NCI-H187 treated with DMSO at 0.1 percent for 48 hours (cell line): ENCODE data around the gene GNG12.

Experiments
- DNase-seq: peaks from one replicate; lab custom pipeline; 2025; lab: John Stamatoyannopoulos, UW

Gene GNG12

DNA sequence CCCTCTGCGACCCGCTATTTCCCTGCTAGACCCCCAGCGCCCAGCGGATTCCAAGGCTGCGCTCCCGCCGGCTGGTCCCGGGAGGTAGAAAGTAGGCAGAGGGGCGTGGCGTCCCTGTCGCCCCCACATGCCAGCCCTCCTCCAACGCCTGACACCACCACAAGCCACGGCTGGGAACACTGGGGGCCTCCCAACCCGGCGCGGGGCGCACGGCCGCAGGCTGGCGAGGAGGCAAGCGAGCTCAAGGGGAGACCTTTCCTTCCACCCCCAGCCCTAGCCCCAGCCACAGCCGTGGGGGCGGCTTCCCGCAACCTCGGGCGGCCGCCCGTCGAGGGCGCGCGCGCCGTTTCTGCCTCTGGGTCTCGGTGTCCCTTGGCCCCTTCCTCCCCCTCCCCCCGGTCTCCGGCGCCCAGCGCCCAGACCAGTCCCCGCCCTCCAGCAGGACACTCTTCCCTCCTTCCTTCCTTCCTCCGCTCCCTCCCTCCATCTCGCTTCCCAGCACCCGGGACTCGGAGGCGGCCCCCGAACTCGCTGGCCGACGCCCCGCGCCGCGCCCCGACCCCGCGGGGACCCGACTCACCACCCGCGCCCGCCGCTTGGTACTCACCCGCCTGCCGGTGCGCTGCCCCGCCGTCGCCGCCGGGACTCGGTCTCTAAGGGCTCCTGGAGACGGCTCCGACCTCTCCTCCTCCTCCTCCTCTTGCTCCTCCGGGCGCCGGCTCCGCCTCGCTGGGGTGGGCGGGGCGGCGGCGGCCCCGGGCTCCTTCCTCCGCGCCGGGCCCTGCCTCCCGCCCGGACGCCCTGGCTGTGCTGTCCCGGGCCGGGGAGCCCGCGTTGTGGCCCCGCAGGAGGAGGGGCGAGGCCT lies at the start of gene GNG12:
Gene GNG12 (minus strand): TSS at position 731 of the 865 bp plus-strand sequence. CDS start 125,781 bp downstream, outside the sequence.
- no peak for DNase-seq

DNA sequence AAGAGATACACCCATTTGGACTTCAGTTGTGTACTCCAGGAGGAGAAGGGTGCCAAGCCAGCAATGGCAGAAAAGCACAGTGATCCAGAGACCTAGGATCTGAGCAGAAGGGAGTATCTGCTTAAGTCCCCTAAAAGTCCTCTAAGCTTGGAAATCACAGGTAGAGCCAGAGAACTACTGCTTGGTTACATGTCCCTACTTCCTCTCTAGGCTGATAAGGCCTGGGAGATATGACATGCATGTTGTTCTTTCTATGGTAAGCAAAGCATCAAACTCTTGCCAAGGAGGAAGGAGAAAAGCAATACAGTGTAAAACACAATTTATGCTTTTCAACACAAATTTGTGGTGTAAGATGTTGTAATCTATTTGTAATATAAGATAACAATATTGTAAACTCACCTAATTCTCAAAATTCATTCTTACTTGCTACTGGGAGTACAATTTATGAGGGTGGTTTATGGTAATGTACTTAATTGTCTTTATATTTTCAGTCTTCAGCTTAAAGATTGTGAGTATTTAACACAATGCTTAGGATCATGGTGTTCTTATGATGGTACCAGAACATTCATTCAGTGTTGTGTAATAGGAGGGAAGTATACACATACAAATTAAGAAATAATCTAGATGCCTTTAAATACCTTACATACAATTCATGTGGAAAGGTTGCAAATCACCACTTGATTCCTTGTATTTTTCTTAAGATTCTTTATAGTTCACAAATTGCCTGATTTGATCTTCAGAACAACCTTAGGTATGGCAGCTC lies 49.1 kb upstream of the GNG12 start:
- no peak for DNase-seq

DNA sequence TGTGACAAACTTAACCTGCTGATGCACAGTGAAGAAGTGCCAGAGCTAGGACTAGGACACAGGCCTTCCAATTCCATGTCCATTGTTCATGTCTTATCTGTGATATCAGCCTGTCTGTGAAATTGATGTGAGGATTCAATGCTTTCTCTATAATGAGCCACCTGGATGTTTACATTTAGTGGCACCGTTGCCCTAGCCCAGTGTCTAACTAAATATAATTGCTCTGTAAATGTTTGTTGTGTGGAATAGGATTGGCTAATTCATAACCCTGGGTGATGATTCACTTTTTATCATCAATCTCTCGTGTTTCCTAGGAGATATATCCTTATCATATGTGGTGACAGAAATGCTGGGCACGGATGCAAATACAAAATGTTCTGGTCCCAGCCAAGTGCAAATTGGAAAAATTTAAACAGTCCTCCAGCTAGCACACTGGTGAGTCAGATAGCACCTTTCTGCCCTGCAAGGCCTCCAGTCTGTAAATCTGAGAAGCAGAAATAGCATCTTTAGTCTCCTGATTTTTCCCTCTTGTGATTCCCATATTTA lies 46.9 kb upstream of the GNG12 start:
- DNase-seq, result no peak

DNA sequence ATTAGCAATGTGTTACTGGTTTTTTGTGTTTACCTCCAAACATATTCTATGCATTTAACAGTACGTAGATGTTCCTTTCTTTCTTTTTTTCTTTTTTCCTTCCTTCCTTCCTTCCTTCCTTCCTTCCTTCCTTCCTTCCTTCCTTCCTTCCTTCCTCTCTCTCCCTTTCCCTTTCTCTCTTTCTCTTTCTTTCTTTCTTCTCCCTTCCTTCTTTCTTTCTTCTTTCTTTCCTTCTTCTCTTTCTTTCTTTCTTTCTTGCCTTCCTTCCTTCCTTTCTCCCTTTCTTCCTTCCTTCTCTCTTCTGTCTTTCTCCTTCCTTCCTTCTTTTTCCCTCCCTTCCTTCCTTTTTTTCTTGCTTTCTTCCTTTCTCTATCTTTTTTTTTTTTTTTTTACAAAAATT lies 46.2 kb upstream of the GNG12 start:
- no peak for DNase-seq

DNA sequence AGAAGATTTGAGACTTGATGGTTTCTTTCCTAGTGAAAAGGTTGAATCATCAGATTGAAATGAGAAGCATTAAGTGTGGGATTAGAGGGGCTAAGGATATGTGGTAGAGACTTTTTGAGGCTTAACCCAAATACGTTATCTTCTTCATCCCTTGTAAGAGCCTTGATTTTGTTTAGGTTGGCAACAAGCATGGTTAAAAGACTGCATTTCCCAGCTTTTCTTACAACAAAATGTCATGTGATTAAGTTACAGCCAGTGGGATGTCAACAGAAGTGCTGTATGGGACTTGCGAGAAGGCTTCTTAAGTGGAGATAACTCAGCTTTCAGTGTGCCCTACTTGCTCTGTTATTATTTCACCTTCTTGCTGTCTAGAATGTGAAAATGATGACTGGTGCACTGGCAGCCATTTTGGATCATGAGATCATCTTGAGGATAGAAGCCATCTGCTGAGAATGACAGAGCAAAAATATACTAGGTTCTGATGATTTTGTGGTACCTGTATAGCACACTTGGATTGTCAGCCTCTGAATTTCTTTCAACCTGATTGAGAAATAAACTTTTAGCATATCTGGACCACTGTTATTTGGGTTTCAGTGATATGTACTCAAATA lies 41.3 kb upstream of the GNG12 start:
- DNase-seq, result no peak

DNA sequence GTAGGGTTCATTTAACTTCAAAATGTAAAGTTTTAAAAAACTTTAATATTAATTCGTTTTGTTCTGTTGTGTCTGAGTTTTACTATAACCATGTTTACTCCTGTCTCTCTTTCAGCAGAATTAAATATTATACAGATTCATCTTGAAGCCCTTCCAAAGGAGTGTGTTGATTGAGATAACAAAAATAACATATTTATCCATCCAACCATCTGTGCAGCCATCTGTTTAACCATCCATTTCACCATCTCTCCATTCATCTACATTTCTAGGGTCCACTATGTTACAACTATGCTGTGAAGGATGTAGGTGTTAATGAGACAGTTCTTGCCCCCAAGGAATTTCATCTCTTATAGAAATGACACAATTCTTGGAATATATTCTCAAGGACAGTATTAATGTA lies 36.0 kb upstream of the GNG12 start:
- no peak for DNase-seq

DNA sequence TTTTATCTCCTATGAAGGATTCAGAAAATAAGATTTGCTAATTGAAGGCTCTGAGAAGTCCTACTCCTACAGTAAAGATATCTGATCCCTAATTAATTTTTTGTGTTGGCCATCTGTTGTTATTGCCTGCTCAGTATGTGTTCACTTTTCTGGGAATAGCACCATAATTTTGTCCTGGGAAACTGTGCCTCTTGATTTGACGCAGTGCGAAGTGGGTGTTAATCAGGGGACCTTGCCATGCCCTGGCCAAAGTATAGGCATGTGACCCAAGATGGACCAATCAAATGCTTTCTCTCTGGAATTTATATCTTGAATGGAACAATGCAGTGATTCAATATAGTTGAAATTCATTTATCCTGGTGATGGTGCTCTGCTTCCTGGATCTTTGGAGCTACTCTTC lies 30.4 kb upstream of the GNG12 start:
- no peak for DNase-seq

DNA sequence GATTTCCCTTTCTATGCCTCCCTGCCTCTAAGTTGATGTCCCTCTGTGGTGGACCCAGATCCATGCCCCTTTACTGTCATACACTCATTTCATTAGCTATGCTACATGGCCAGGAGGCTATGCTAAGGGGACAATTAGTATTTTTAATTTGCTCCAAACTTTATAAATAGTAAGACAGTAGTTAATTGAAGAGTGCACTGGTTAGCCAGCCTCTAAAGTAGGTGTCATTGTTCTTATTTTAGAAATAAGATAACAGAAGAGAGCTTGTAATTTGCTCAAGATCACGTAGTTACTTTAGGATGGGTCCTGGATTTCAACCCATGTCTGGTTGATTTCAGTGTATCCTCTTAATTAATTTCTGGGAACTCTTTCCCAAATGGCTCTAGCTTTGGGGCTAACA lies 29.4 kb upstream of the GNG12 start:
- no peak for DNase-seq

DNA sequence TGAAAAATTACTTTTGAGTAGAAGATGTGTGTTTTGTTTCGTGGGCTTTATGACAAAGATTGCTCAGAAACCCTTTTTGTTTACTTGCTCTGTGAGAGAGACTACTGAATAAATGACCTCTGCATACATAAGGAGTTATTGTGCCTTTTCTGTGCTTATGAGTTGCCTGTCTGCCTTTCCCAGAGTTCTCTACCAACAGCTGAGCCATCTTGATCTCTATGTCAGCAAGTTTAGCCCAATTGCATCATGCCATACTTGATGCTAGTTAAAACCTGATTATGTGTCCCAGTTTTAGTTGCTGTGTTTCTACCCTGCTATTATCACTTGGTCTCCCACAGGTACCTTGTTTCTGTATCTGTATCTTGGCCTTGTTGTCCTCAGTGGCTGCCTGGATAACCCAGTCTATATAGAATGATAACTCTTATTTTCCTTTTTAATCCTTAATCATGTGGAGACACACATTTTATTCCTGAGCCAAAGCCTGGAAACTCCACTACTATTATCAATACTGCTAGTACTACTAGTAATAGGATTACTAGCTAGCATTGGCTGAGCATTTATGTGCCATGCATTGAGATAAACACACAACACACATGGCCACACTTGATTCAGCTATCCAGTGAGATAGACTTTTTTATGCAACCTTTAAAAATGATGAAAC lies 28.7 kb upstream of the GNG12 start:
- no peak for DNase-seq

DNA sequence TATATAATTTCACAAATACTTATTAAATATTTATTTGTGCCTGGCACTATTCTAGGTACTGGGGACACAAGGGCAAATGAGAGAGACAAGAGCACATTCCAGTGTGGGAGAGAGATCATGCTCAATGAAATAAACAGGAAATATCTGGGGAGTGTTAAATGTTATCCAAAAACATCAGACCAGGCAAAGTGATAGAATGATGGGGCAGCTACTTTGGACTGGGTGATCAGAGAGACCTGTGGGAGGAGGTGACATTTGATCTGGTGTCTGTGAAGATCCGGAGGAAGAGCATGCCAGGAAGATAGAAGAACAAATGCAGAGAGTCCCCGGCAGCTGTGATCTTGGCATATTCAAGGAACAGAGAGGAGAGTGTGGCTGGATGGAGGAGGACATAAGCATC lies 27.5 kb upstream of the GNG12 start:
- no peak for DNase-seq

DNA sequence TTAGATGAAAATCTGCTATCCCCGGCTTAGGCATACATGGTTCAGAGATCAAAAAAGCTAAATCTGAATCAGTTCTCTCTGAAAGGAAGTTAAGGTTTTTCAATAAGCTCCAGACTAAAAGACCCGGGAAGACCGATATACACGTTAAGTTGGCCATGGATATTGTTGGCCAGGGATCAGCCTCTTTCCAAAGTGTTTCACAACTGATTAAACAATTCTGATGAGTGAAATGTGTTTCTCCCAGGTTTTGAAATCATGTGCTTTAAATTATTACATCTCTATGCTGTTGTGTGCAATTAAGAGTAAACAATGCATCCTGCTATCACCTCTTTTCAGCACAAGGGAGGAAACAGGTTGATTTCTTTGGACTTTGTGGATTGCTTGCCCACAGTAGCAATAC lies 23.7 kb upstream of the GNG12 start:
- DNase-seq, result no peak

DNA sequence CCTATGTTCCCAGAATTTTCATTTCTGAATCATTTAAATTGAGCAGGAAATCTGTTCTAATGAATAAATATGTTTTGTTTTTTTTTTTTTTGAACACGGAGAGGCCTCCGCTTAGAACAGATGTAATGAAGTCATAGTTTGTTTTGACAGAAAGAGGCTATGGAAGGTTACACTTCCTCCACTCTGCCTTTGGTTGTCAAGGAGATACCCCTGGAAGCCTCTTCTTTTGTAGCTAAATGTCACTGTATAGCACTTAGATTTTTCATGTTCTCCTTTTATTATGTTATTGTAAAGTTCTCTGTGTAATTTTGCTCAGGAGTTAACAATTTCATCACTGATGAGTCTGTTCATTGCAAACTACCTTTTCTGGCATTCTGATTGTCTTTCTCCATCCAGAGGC lies 22.7 kb upstream of the GNG12 start:
- DNase-seq, result no peak

DNA sequence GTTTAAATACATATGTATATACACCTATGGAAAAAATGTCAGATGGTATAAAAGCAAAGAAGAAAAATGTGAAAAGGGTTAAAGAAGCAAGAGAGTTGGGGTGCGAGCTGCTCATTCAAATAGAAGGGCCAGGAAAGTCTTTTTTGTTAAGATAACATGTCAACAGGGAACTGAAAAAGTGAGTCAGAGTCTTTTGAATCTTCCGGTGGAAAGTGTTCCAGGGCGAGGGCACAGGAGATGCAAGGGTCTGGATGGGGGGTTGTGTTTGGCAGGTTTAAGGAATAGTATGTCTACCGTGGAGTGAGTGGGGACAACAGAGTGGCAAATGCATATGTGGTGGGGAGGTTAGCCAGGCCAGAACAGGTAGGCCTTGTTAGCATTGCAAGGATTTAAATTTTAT lies 22.2 kb upstream of the GNG12 start:
- DNase-seq, result no peak

DNA sequence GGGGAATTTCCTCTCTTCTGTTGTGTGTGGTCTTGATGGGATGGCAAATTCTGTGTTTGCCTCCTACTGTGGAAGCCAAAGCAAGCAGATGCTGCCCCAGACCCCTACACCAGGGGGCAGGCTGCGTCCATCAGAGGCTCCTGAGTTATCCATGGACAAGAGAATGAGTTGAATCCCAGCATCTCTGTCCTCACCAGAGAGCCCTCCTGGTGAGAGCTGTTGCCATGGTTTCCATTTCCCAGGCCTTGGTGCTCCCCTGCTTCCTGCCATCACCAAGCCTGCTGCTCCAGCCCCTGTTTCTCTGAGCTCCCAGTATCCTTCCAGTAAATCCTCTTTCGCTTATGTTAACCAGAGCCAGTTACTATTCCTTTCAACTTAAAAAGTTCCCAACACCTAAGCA lies 20.4 kb upstream of the GNG12 start:
- peak; percentile 61 for DNase-seq

DNA sequence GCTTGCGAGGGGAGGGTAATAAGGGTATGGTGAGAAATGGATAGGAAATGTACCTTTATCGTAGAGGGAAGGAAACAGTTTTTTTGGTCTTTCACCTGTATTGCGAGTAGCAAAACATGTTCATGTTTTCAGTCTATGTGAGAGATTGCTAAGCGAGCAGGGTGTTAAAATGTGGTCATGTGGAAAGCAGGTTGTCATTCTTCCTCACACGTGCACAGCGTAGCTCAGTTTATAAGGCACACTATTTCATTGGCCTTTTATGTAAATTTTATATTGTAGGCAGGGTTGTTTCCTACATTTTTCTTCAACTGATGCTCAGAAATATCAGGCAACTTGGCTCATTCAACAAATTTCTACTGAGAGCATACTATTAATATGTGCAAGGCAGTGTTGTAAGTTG lies 18.5 kb upstream of the GNG12 start:
- DNase-seq, result no peak

DNA sequence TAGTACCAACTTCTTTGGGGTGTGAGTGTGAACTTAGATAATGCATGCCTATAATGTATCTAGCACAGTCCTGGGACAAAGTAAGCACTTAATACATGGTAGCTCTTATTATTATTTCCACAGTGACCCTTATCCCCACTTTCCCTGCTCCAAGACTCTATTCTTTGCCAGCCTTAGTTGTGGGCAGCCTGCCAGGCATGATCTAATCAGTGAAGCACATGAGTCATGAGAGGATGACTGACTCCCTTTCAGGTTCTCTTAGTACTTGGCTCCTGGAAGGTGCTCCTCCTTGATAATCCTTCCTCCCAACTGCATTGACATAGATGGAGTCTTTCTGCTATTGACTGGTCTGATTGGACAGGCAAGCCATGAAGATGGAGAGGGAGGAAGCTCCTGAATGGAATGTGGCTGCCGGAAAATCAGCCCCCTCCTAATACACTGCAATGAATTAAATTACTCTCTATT lies 17.4 kb upstream of the GNG12 start:
- DNase-seq, result no peak

DNA sequence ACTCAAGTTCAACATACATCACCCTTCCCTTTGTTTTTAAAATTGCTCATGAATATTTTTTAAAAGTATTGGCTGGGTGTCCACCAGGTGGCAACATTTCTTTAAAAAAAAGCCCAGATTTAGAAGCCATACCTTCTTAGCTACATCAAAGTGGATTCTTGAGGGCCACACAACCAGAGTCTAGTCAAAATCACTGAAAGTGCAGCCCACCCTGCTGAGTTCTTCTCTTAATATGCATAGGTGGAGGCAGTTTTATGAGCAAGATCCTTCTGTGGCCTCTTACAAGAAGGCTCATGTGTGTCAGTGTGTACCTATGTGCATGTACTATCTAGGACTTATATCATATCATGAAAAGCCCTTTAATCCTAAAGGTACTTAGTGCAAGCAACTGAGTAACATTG lies 16.9 kb upstream of the GNG12 start:
- no peak for DNase-seq

DNA sequence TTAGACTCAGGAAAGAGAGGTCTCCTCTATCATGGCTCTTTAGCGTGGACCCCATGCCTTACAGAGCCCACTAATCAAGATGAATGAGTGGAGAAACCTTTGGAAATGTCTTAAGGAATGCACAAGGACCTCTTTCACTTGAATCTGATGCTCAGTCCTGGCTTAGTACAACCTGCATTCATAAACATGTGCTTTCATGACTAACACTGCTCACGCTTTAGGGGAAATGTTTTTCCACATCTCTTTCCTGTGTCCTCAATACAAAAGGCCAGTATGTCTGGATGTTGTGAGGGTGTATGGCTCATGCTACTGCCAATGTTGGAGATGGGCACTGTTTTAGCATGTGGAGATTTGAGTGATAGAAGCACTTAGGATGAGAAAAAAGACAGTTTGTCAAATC lies 14.2 kb upstream of the GNG12 start:
- DNase-seq, result no peak

DNA sequence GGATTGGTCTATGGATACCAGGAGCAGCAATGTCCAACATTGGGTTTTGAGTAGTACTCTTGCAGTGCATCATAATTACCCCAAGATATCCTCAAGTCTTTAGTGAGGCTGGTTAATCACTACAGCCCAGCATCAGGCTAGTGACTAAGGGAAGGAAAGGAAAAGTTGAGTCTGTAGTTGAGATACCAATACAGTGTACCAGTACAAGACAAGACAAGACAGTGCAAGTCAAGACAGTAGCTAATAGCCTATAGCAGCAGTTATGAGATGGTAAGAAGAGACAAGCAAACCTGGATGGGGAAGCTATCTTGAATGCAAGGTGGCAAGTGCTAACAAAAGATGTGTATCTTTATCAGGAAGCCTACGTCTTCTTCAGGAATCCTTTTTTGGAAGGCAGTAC lies 13.3 kb upstream of the GNG12 start:
- DNase-seq, result no peak

DNA sequence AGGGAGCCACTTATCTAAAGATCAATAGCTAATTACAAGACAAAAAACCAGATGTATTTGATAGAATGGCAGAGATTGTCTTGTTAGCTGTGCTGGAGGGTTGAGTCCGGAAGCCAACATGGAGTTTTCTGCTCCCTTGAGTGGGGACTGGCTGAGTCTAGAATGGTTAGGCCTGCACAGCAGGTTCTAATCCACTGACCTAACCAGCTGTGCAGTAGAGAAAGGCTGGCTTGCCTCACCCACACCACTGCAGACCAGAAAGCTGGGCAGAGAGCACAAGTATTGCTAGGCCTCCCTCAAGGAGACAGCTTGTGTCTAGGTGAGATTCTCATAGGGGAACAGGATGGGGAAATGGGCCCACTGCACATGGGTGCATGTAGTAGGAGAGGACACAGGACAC lies 11.7 kb upstream of the GNG12 start:
- DNase-seq, result no peak

DNA sequence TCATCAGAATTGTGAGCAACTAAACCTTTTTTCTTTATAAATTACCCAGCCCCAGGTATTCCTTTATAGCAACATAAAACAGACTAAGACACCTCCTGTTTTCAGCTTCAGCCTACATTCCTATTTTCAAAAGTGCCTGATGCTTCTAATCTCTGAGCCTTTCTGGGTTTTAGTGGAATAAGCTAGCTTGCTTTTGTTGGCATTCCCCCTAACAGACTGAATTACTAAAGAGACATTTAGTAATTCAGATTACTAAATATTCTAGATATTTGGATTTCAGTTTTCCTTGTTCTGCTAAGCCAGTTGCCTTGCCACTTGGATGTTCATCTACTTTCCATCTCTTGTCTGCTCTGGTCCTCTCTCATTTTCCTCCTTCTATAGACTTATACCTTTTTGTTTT lies 10.5 kb upstream of the GNG12 start:
- DNase-seq, result no peak

DNA sequence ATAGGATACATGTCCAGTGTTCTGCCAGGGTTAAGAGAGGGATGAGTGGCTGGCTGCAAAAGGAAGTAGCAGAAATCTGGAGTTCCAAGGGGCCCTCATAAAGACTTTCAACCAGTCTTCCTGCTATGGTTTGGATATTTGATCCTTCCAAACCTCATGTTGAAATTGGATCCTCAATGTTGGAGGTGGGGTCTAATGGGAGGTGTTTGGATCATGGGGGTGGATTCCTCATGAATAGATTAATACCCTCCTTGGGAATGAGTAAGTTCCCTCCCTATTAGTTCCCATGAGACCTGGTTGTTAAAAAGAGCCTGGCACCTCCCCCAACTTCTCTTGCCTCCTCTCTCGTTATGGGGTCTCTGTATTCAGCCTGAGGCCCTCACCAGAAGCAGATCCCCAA lies 10.1 kb upstream of the GNG12 start:
- DNase-seq, result no peak
